SK-N-SH (cell line): ENCODE results near the gene KCTD8.

Source experiments
- EP300 ChIP-seq, 2 experiments: IDR thresholded peaks; 2 replicates each; pipeline versions ENCODE4 v1.4.0 to v1.6.1; 2012; ENCODE audit warnings: borderline replicate concordance in 1 of 2, low read depth in 1 of 2, low read length in 1 of 2
- EZH2phosphoT487 ChIP-seq: fragments of 200-600 bp; sonication (generic); IDR thresholded peaks from 2 replicates; pipeline ENCODE4 v1.6.1; 2017; ENCODE audit warnings: low read depth, mixed run types, mild to moderate bottlenecking, antibody characterized with exemption, moderate library complexity, borderline replicate concordance
- FOSL2 ChIP-seq: IDR thresholded peaks from 2 replicates; pipeline ENCODE4 v1.4.0; 2012; ENCODE audit warnings: low read depth, mild to moderate bottlenecking, moderate library complexity, borderline replicate concordance
- GABPA ChIP-seq: IDR thresholded peaks from 2 replicates; pipeline ENCODE4 v1.4.0; 2012; ENCODE audit warnings: low read depth, mild to moderate bottlenecking
- JUND ChIP-seq: IDR thresholded peaks from 2 replicates; pipeline ENCODE4 v1.4.0; 2012
- NFIC ChIP-seq: IDR thresholded peaks from 2 replicates; pipeline ENCODE4 v1.4.0; 2012; ENCODE audit warnings: borderline replicate concordance
- RAD21 ChIP-seq: IDR thresholded peaks from 2 replicates; pipeline ENCODE4 v1.6.1; 2012; ENCODE audit warnings: mild to moderate bottlenecking, low read length
- RCOR1 ChIP-seq: fragments of 150-350 bp; IDR thresholded peaks from 2 replicates; pipeline ENCODE4 v1.6.1; 2017; ENCODE audit warnings: antibody characterized with exemption, low read length
- TCF12 ChIP-seq: IDR thresholded peaks from 2 replicates; pipeline ENCODE4 v1.4.0; 2012
- YY1 ChIP-seq: IDR thresholded peaks from 2 replicates; pipeline ENCODE4 v1.4.0; 2012; ENCODE audit warnings: low read depth, mild to moderate bottlenecking
- TF ChIP-seq, protein P1 (sequence below): fragments of 200-600 bp; sonication (generic); IDR thresholded peaks from 2 replicates; pipeline ENCODE4 v1.6.1; 2017; ENCODE audit warnings: antibody characterized with exemption, mild to moderate bottlenecking, moderate library complexity

DNA sequence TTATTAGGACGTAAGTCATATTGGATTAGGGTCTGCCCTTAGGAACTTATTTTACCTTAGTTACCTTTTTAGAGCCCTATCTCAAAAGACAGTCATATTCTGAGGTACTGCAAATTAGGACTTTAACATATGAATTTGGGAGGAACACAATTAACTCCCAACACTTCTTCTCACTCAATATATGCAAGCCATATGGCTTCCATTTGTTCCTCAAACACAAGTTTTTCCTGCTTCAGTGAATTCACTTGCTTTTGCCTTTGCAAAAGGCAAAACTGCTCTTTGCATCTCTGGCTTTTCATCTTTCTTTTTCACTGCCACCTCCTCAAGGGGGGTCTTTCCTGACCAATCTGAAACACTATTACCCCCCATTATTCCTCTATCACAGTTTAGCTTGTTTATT, 220.3 kb downstream of the KCTD8 start:
- TF ChIP-seq, protein P1, sequence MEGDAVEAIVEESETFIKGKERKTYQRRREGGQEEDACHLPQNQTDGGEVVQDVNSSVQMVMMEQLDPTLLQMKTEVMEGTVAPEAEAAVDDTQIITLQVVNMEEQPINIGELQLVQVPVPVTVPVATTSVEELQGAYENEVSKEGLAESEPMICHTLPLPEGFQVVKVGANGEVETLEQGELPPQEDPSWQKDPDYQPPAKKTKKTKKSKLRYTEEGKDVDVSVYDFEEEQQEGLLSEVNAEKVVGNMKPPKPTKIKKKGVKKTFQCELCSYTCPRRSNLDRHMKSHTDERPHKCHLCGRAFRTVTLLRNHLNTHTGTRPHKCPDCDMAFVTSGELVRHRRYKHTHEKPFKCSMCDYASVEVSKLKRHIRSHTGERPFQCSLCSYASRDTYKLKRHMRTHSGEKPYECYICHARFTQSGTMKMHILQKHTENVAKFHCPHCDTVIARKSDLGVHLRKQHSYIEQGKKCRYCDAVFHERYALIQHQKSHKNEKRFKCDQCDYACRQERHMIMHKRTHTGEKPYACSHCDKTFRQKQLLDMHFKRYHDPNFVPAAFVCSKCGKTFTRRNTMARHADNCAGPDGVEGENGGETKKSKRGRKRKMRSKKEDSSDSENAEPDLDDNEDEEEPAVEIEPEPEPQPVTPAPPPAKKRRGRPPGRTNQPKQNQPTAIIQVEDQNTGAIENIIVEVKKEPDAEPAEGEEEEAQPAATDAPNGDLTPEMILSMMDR: no peak
- TF ChIP-seq EZH2phosphoT487 (no peak), YY1 (no peak), RCOR1 (no peak), TCF12 (no peak), FOSL2 (no peak), GABPA (no peak), EP300 (IDR thresholded peaks at IDR 0.05; ENCODE audit: borderline replicate concordance in 1 of 2, low read depth in 1 of 2, low read length in 1 of 2) (no peak), NFIC (no peak), JUND (no peak), RAD21 (no peak)
